Aorta (tissue), 5 donors: ENCODE results near the gene KIF26B. TPM values are rescaled to one million over a fixed set of nuclear protein-coding genes. Genes with fewer than 3 reads are reported as not detected.
A peak's percentile ranks its signal among the peaks of the same experiment; 100 is the strongest.

Experiments used
- ATAC-seq: fragments of 200-7000 bp; cut with Tn5 transposase; one replicate; pipeline ENCODE4 v1.9.1; 2022; ENCODE audit warnings: moderate library complexity; ENCODE audit not compliant: low FRiP score
- DNase-seq, 2 donors: peaks; one replicate each; pipeline ENCODE4 v3.0.0-alpha.2; 2020
- H3K27ac ChIP-seq, 2 donors: one replicate each; pipeline ENCODE4 v1.5.1; 2013; ENCODE audit warnings: low read length in 2 of 2, mild to moderate bottlenecking in 2 of 2, moderate library complexity in 2 of 2, control low read depth in 1 of 2, inconsistent platforms in 1 of 2, low read depth in 1 of 2
- H3K27me3 ChIP-seq, 2 donors: one replicate each; pipeline ENCODE4 v1.6.1; 2013; ENCODE audit warnings: control low read depth in 1 of 2, low read length in 1 of 2, mild to moderate bottlenecking in 1 of 2, moderate library complexity in 1 of 2; ENCODE audit not compliant: insufficient read depth in 2 of 2, control insufficient read depth in 1 of 2
- H3K36me3 ChIP-seq, 2 donors: one replicate each; pipeline ENCODE4 v1.6.1; 2013; ENCODE audit warnings: control low read depth in 1 of 2, low read length in 1 of 2, mild to moderate bottlenecking in 1 of 2; ENCODE audit not compliant: insufficient read depth in 2 of 2, control insufficient read depth in 1 of 2
- H3K4me1 ChIP-seq, 2 donors: one replicate each; pipeline ENCODE4 v1.6.1; 2013; ENCODE audit warnings: low read length in 2 of 2, control low read depth in 1 of 2, mild to moderate bottlenecking in 1 of 2, moderate library complexity in 1 of 2; ENCODE audit not compliant: insufficient read depth in 2 of 2, control insufficient read depth in 1 of 2
- H3K4me3 ChIP-seq, 2 donors: one replicate each; pipeline ENCODE4 v1.5.1; 2013; ENCODE audit warnings: low read length in 2 of 2, control low read depth in 1 of 2, mild to moderate bottlenecking in 1 of 2
- H3K9me3 ChIP-seq: one replicate; pipeline ENCODE4 v1.6.1; 2013; ENCODE audit warnings: mild to moderate bottlenecking, low read length; ENCODE audit not compliant: control insufficient read depth
- WGBS, 2 donors: extraction: QIAGEN DNeasy Blood & Tissue Kit; methylation state at CpG; one replicate each; pipeline ENCODE4 v1.1.7; 2013; 5-methylcytosine and 5-hydroxymethylcytosine counted together
- intact Hi-C, 2 donors: fragments of 100-400 bp; cut with DNase I; formaldehyde crosslinking; loops; one replicate each; pipeline versions ENCODE4 v1.14.2 to v1.15.0; 2022
- polyA plus RNA-seq, 2 donors: library from polyadenylated mRNA; stranded (reverse); fragments of 200-250 nt; gene quantifications; one replicate each; pipeline ENCODE4 v1.2.3, GENCODE V29; 2013
- total RNA-seq, 2 donors: library from RNA; stranded (reverse); fragmentation: NEBNext Ultra II Directional; extraction: Animal tissue kit (Norgen Biotek cat#: 25700); gene quantifications; one replicate each; pipeline ENCODE4 v1.2.1, GENCODE V29; 2021
- donor health status: healthy with polysubstance abuse.
- donor health status: Bipolar disorder and iron deficiency.
- donor health status: DM: no; HTN: no; CAD: no.
- donor health status: DM: no; HTN: no; CAD: no.
- donor health status: DM: yes; HTN: yes; CAD: no.

KIF26B gene
- total and polyA plus RNA-seq, 4 donors = under 0.01 to 0.58 (median 0.30) TPM

- intact Hi-C loops = no loop called here
- ATAC-seq = no peak
Observed at GRCh38 chr1:245201201-245201600, 46.4 kb downstream of the KIF26B start.

GRCh38 chr1:245201827-245202226 lies 47.0 kb downstream of the KIF26B start:
- Histone ChIP-seq H3K36me3 (no peaks in the 10 kb centered on the region), H3K27me3 (no peaks in the 10 kb centered on the region), H3K4me1 (no peaks in the 10 kb centered on the region), H3K4me3 (no peak overlapping the region), H3K27ac (no peak overlapping the region), H3K9me3 (peaks cover 4% of the 10 kb centered on the region)
- DNase-seq = no peak
- WGBS, 2 donors = 32 to 45% methylated on average over 5 of the region's 5 CpGs
- no peak for ATAC-seq
- intact Hi-C loops = no loop called here

More at GRCh38 chr1:245201201-245201600, 46.4 kb downstream of the KIF26B start:
- H3K4me3 ChIP-seq = no peak overlapping the region
- H3K4me1 ChIP-seq = no peaks in the 10 kb centered on the region
- no peak overlapping the region for H3K27ac ChIP-seq
- DNase-seq = no peak
- WGBS, 2 donors = 59 to 67% methylated on average over 4 of the region's 4 CpGs
- H3K36me3 ChIP-seq = no peaks in the 10 kb centered on the region
- H3K9me3 ChIP-seq = peaks cover 2% of the 10 kb centered on the region
- no peaks in the 10 kb centered on the region for H3K27me3 ChIP-seq

GRCh38 chr1:245205396-245205795 lies 50.6 kb downstream of the KIF26B start:
- no peaks in the 10 kb centered on the region for H3K36me3 ChIP-seq

GRCh38 chr1:245205864-245206263 lies 51.1 kb downstream of the KIF26B start:
- DNase-seq = no peak
- Histone ChIP-seq H3K4me3 (no peak overlapping the region), H3K27ac (no peak overlapping the region), H3K36me3 (no peaks in the 10 kb centered on the region), H3K9me3 (peaks cover 10% of the 10 kb centered on the region), H3K4me1 (no peaks in the 10 kb centered on the region), H3K27me3 (no peaks in the 10 kb centered on the region)
- 88 to 94% methylated on average over 1 of the region's 1 CpG for WGBS, 2 donors
- no peak for ATAC-seq
- intact Hi-C loops = no loop called here

More at GRCh38 chr1:245205396-245205795, 50.6 kb downstream of the KIF26B start:
- DNase-seq (no peak), ATAC-seq (no peak)
- no peak overlapping the region for H3K27ac ChIP-seq
- no peaks in the 10 kb centered on the region for H3K4me1 ChIP-seq
- no peak overlapping the region for H3K4me3 ChIP-seq
- H3K9me3 ChIP-seq = peaks cover 10% of the 10 kb centered on the region
- no peaks in the 10 kb centered on the region for H3K27me3 ChIP-seq
- intact Hi-C loops = no loop called here
- WGBS, 2 donors = 57 to 63% methylated on average over 3 of the region's 3 CpGs

GRCh38 chr1:245207056-245207638 lies 52.4 kb downstream of the KIF26B start:
- ATAC-seq = no peak
- H3K27me3 ChIP-seq = no peaks in the 10 kb centered on the region
- intact Hi-C loops = no loop called here
- H3K9me3 ChIP-seq = peaks cover 12% of the 10 kb centered on the region
- H3K36me3 ChIP-seq = no peaks in the 10 kb centered on the region
- 93 to 96% methylated on average over 11 of the region's 11 CpGs for WGBS, 2 donors
- H3K4me3 ChIP-seq = no peak overlapping the region
- no peaks in the 10 kb centered on the region for H3K4me1 ChIP-seq
- DNase-seq = no peak
- no peak overlapping the region for H3K27ac ChIP-seq

- intact Hi-C loops = no loop called here
- Histone ChIP-seq H3K4me1 (no peaks in the 10 kb centered on the region), H3K4me3 (no peak overlapping the region), H3K27me3 (no peaks in the 10 kb centered on the region), H3K27ac (no peak overlapping the region), H3K36me3 (no peaks in the 10 kb centered on the region), H3K9me3 (peaks cover 12% of the 10 kb centered on the region)
- WGBS, 2 donors = 93 to 94% methylated on average over 6 of the region's 6 CpGs
- DNase-seq (no peak), ATAC-seq (no peak)
Observed at GRCh38 chr1:245207801-245208200, 53.0 kb downstream of the KIF26B start.

- no peak for DNase-seq
- ATAC-seq = peak; percentile 9
- no peak overlapping the region for H3K27ac ChIP-seq
- no peak overlapping the region for H3K4me3 ChIP-seq
- H3K27me3 ChIP-seq = no peaks in the 10 kb centered on the region
- WGBS, 2 donors = 86 to 87% methylated on average over 13 of the region's 13 CpGs
- H3K9me3 ChIP-seq = peaks cover 10% of the 10 kb centered on the region
- intact Hi-C loops = no loop called here
- H3K36me3 ChIP-seq = no peaks in the 10 kb centered on the region
- no peaks in the 10 kb centered on the region for H3K4me1 ChIP-seq
Observed at GRCh38 chr1:245209658-245210435, 55.1 kb downstream of the KIF26B start.

GRCh38 chr1:245211035-245211749 lies 56.4 kb downstream of the KIF26B start:
- no peak for DNase-seq
- Histone ChIP-seq H3K36me3 (no peaks in the 10 kb centered on the region), H3K27ac (no peak overlapping the region), H3K4me3 (no peak overlapping the region), H3K4me1 (no peaks in the 10 kb centered on the region), H3K27me3 (no peaks in the 10 kb centered on the region), H3K9me3 (peaks cover 10% of the 10 kb centered on the region)
- no peak for ATAC-seq
- intact Hi-C loops = no loop called here
- 82 to 86% methylated on average over 11 of the region's 11 CpGs for WGBS, 2 donors
